Skeletal muscle satellite cell (primary cell): ENCODE results near the gene PCSK6.

Experiments
- H3K27me3 ChIP-seq: 2 replicates; pipeline ENCODE4 v1.7.0; 2013; ENCODE audit warnings: low read length; ENCODE audit not compliant: control insufficient read depth, insufficient read depth
- H3K36me3 ChIP-seq: 2 replicates; pipeline ENCODE4 v1.7.0; 2013; ENCODE audit warnings: mild to moderate bottlenecking, control low read depth, low read length; ENCODE audit not compliant: insufficient read depth
- H3K4me1 ChIP-seq: 2 replicates; pipeline ENCODE4 v1.7.0; 2013; ENCODE audit warnings: low read length; ENCODE audit not compliant: control insufficient read depth, insufficient read depth
- H3K4me2 ChIP-seq: 2 replicates; pipeline ENCODE4 v1.7.0; 2013; ENCODE audit warnings: mild to moderate bottlenecking, low read length
- H3K4me3 ChIP-seq: 2 replicates; pipeline ENCODE4 v1.7.0; 2013; ENCODE audit warnings: low read length
- H3K9ac ChIP-seq: 2 replicates; pipeline ENCODE4 v1.7.0; 2013; ENCODE audit warnings: mild to moderate bottlenecking, low read depth, low read length, moderate library complexity
- H3K9me3 ChIP-seq: replicated peaks from 2 replicates; pipeline ENCODE4 v1.7.0; 2013; ENCODE audit warnings: mild to moderate bottlenecking, control low read depth, low read length

Gene PCSK6

DNA sequence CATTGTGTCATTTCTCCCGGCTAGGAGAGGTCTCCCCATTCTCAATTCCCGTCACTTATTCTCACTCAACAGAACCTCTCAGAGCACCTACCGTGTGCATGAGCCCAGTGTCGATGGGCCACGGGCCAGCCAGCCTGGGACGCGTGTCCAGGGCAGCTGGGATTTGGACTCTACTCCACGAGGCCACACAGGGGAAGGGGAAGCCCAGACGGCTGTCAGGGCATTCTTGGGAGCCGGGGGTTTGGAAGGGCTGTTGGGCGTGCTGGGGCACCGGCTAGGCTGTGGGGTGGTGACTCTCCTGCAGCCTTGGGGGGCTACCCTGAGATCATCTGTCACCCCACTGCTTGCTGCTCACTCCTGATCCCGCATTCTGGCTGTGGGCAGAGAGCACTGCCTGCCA lies 41.7 kb upstream of the PCSK6 start:
- H3K4me3 ChIP-seq, result no peak overlapping the region
- H3K4me2 ChIP-seq, result no peak overlapping the region
- H3K4me1 ChIP-seq, result no peaks in the 10 kb centered on the region
- no peaks in the 10 kb centered on the region for H3K36me3 ChIP-seq
- peaks cover 15% of the 10 kb centered on the region for H3K27me3 ChIP-seq
- H3K9me3 ChIP-seq, result no peaks in the 10 kb centered on the region
- no peak overlapping the region for H3K9ac ChIP-seq

DNA sequence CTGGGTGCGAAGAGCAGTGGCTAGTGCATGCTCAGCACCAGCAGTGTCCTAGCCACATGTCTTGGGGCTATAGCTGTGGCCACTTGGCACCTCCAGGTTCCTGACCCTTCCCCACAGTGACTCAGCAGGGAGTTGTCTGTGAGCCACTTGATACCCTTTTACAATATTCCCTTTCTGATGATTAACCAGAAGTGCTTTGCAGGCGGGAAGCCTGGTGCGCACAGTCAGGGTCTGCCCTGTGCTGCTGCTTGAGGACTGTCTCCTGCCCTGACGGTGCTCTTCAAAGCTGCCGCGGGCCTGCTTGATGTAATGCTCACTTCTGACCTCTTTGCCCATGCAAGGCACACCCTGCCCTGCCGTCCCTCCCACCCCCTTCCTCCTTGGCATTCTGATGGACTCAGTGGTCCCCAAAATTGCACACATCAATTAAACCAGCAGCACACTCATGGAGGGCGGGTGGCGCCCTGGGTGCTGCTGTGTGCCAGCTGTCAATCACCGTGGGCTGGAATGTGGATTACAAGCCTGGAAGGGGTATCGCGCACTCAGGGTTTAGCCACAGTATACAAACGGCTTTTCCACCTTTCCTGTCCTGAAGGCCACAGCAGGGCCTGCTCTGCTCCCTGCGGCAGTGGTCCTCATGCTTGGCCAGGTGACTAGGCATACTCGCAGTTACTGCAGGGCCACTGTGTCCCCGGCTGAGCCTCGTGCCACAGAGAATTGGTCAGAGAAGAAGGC lies 40.9 kb upstream of the PCSK6 start:
- Histone ChIP-seq H3K4me2 (no peak overlapping the region), H3K4me1 (no peaks in the 10 kb centered on the region), H3K36me3 (no peaks in the 10 kb centered on the region), H3K4me3 (no peak overlapping the region), H3K9ac (no peak overlapping the region), H3K9me3 (no peaks in the 10 kb centered on the region), H3K27me3 (peaks cover 17% of the 10 kb centered on the region)

DNA sequence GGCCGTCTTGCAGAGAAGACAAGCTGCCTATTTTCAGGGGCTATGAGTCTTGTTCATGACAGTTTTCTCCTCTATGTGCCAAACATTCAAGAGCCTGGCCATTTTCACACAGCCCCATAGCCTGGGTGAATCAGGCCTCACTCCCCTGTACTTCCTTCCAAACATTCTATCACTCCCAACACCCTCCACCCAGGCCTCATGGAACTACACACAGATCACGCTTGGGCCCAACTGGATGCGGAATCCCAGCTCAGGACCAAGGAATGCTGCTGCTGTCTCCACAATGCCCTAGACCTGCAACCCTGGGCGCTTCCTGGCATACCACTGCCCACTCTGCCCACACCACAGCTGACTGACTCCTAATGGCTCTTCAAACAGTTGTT lies 39.4 kb upstream of the PCSK6 start:
- Histone ChIP-seq H3K4me2 (no peak overlapping the region), H3K4me3 (no peak overlapping the region), H3K9me3 (no peaks in the 10 kb centered on the region), H3K36me3 (no peaks in the 10 kb centered on the region), H3K4me1 (no peaks in the 10 kb centered on the region), H3K27me3 (peaks cover 21% of the 10 kb centered on the region), H3K9ac (no peak overlapping the region)

DNA sequence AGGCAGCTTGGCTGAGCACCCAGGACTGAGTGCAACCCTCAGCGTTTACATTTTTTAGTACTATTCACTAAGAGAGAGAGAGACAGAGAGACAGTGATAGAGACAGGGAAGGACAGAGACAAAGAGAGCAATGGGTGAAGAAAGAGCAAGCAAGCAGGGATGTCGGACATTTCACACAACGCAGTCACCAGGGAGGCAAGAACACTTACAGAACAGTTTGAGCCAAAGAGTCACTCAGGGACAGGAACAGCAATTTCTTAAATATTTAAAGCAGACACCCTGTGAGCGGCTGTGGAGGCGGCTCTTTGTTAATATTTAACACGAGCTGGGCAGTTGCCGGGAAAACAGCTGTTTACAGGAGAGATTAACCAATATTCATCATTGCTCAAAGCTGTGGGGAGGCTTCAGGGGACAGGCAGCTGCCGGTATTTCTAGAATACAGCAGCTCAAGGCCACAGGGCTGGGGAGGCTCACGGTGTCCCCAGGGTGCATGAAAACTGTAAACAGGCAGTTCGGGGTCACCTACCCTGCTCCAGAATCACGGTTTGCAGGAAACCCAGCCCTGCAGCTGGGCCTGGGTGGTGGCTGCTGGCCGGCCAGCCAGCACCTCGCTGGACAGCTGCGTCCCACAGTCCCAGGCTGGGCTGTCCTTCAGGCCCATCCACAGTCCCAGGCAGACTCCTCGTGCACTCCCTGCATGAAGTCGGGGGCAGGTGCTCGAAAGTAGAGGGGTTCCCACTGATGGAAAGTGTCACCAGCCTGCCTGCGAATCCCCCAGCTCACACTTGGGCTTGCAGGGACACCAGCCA lies 38.8 kb upstream of the PCSK6 start:
- no peak overlapping the region for H3K9ac ChIP-seq

DNA sequence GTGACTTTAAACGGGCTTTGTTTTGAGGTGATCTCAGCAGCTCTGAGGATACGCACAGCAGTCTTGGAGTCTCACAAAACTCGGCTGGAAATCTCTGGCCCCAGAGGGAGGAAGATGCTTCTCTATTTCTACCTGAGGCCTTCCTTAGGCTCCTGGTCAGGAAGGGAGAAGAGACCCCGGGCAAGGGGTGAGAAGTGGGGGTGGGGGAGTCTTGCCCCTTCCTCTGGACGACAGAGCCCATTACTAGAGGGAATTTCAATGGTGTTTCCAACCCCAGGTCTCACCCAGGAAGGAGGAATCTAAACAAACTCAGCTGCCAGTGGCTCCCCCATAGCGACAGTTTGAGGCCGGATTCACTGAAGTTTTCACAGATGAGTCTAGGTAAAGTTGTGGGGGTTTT lies 37.4 kb upstream of the PCSK6 start:
- no peak overlapping the region for H3K4me2 ChIP-seq
- H3K36me3 ChIP-seq, result no peaks in the 10 kb centered on the region
- peaks cover 12% of the 10 kb centered on the region for H3K27me3 ChIP-seq

More for the DNA sequence above, 38.8 kb upstream of the PCSK6 start:
- Histone ChIP-seq H3K4me3 (no peak overlapping the region), H3K9me3 (no peaks in the 10 kb centered on the region), H3K27me3 (peaks cover 19% of the 10 kb centered on the region), H3K36me3 (no peaks in the 10 kb centered on the region), H3K4me2 (no peak overlapping the region), H3K4me1 (no peaks in the 10 kb centered on the region)

DNA sequence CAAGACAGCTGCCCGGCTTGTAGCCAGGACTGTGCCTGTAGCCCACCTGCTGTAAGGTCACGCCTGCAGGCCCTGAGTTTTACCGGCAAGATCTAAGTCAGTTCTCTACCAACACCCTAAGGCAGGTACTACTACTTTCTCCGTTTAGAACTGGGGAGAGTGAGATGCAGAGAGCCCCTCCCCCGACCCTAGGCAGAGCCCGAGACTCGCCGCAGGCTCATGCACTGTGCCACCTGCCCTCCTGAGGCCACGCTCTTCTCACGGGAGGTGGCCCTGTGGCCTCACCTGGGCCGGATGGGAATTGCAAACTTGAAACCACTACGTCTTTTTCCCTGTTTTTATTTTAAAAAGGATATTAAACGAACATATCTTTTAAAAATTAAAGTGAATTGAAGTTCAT lies 36.9 kb upstream of the PCSK6 start:
- Histone ChIP-seq H3K4me1 (no peaks in the 10 kb centered on the region), H3K9me3 (no peaks in the 10 kb centered on the region), H3K36me3 (no peaks in the 10 kb centered on the region), H3K4me2 (no peak overlapping the region), H3K27me3 (peaks cover 12% of the 10 kb centered on the region), H3K4me3 (no peak overlapping the region), H3K9ac (no peak overlapping the region)

More for the DNA sequence above, 37.4 kb upstream of the PCSK6 start:
- Histone ChIP-seq H3K4me1 (no peaks in the 10 kb centered on the region), H3K9ac (no peak overlapping the region), H3K4me3 (no peak overlapping the region), H3K9me3 (no peaks in the 10 kb centered on the region)

DNA sequence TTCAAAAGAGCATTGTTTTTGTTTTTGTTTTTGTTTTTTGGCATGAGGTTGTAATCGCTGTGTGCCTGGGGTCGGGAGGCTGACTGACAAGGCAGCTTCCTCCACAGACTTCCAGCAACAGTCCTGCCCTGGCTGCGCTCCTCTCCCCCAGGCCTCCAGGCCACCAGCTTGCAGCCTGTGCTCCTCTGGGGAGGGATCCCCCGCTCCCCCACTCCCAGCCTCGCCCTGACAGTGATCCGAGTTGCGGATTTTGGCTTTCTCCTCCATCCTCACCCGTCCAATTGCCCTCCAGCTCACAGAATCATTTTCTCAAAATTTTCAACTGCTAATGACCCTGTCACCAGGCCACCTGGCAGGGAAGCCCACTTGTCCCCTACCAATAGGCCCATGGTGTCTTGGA lies 36.5 kb upstream of the PCSK6 start:
- no peaks in the 10 kb centered on the region for H3K9me3 ChIP-seq
- H3K4me2 ChIP-seq, result no peak overlapping the region
- H3K27me3 ChIP-seq, result peaks cover 16% of the 10 kb centered on the region
- H3K4me3 ChIP-seq, result no peak overlapping the region
- no peaks in the 10 kb centered on the region for H3K4me1 ChIP-seq
- H3K9ac ChIP-seq, result no peak overlapping the region
- no peaks in the 10 kb centered on the region for H3K36me3 ChIP-seq

DNA sequence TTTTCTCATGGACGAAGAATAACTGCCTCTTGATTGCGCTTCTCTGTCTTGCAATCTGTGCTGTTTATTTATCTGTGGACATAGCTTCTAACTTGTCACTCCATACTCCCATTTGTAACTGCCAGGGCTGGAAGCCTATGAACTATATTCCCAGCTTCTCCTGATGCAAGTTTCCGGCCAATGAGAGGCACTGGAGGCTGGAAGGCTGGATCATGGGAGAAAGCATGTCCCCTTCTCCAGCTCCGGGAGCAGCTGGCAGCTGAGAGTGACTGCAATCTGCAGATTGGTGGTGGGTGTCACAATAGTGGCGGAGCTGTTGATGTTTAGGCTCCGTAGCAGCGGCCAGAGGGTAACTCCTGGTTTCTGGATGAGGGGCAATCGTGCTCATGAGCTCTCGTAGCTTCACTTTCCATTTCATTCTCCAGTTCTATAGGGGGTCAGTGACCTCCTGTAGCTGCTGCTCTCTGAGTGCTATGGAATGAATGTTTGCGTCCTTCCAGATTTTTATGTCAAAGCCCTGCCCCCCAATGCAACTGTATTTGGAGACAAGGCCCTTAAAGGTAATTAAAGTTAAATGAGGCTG lies 35.7 kb upstream of the PCSK6 start:
- H3K4me2 ChIP-seq, result no peak overlapping the region
- no peak overlapping the region for H3K4me3 ChIP-seq
- H3K27me3 ChIP-seq, result peaks cover 21% of the 10 kb centered on the region
- H3K9ac ChIP-seq, result no peak overlapping the region
- no peaks in the 10 kb centered on the region for H3K4me1 ChIP-seq
- H3K36me3 ChIP-seq, result no peaks in the 10 kb centered on the region
- H3K9me3 ChIP-seq, result no peaks in the 10 kb centered on the region

DNA sequence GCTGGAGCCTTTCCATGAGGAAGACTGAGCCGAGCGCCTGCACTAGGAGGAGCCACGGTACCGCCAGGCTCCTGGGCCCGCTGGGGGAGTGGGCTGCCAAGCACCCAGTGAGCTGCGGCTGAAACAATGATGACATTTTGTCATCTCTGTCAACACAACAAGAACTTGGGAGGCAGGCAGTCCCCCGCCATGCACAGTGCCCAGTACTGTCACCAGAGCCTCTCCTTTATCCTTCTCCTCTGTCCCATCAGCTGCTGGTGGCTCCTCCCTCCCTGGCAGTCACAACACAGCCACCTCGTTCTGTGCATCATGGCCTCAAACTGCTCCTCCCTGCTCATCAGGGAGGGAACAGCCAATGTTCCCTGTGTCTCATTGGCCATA lies 34.0 kb upstream of the PCSK6 start:
- no peak overlapping the region for H3K4me3 ChIP-seq
- H3K36me3 ChIP-seq, result no peaks in the 10 kb centered on the region
- H3K9me3 ChIP-seq, result no peaks in the 10 kb centered on the region
- peaks cover 28% of the 10 kb centered on the region for H3K27me3 ChIP-seq
- H3K4me1 ChIP-seq, result no peaks in the 10 kb centered on the region
- no peak overlapping the region for H3K4me2 ChIP-seq
- H3K9ac ChIP-seq, result no peak overlapping the region

DNA sequence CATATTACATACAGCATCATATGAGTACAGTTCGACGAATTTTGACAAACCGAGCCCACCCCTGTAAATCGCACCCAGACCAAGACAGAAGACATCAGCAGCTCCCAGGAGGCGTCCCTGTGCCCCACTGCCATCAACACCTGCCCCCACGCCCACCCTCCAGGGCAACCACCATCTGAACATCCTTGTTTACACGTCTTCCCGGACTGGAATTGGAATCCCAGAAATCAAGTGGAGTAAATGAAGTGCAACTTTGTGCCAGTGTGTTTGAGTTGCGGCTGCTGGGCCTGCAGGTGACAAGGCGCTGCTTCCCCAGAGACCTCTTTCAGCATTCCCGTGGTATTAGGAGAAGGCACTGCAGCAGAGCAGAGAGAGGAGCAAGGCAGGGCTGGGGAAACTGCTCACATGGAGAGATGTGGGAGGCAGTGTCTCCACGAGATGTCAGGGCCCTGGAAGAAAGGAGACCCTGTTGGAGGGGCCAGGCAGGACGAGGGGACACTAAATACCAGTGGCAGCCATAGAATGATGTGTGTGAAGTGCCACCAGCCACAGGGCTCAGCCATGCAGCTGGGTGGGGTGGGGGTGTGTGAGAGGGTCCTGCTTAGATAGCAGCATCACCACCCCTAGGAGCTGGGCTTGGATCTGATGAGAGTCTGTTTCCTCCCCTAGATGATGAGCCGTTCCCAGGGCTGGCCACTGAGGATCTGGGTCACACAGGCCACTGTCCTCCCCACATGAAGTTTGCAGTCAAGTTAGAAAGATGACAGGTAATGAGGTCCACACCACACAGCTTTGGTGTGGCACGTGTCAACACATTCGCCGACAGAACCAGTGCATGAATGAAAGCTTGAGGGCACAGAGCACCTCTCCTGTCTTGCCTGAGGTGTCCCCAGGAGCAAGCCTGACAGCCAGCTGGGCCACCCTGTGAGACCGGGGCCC lies 33.4 kb upstream of the PCSK6 start:
- Histone ChIP-seq H3K4me1 (no peaks in the 10 kb centered on the region), H3K9ac (no peak overlapping the region), H3K36me3 (no peaks in the 10 kb centered on the region), H3K27me3 (peaks cover 26% of the 10 kb centered on the region), H3K4me3 (no peak overlapping the region), H3K9me3 (no peaks in the 10 kb centered on the region), H3K4me2 (no peak overlapping the region)

DNA sequence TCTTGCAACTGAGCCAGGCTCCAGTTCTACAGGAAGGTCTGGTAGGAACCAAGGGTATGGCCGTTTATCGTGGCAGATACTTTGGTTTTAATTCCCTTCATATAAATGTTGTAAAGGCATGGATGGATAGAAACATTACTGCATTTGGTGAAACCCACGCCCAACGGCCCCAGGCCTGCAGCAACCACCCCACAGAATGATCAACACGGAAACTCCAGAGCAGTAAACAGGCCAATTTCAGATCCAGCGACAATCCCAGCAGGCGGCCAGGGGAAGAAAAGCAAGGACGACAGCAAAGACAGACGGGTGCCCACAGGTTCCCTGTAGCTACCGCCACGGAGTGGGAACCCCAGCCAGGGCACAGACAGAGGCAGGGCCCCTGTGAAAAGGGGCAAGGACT lies 32.6 kb upstream of the PCSK6 start:
- H3K4me1 ChIP-seq, result no peaks in the 10 kb centered on the region
- no peak overlapping the region for H3K4me3 ChIP-seq
- H3K4me2 ChIP-seq, result no peak overlapping the region
- no peak overlapping the region for H3K9ac ChIP-seq
- no peaks in the 10 kb centered on the region for H3K36me3 ChIP-seq
- H3K9me3 ChIP-seq, result no peaks in the 10 kb centered on the region
- peaks cover 26% of the 10 kb centered on the region for H3K27me3 ChIP-seq
